Measurements from ENCODE around the gene HSPG2.
"Not testable (repeated sequence)": the region's sequence is repeated elsewhere in the genome, so short reads cannot be mapped to it uniquely, and the experiment has no call there.

HSPG2 gene

GRCh38 chr1:21935393-21935804 is 1.7 kb downstream of the HSPG2 start:
- in situ Hi-C loops (cut with MboI; ENCODE audit: low sequenced_read_pairs), result no loop called here

GRCh38 chr1:21933397-21934248 is 3.5 kb downstream of the HSPG2 start:
- in situ Hi-C loops (cut with MboI; ENCODE audit: low sequenced_read_pairs), result no loop called here

GRCh38 chr1:21932127-21932526 is 5.0 kb downstream of the HSPG2 start:
- in situ Hi-C loops (cut with MboI; ENCODE audit: low sequenced_read_pairs), result no loop called here

GRCh38 chr1:21931171-21932093 is 5.7 kb downstream of the HSPG2 start:
- in situ Hi-C loops (cut with MboI; ENCODE audit: low sequenced_read_pairs), result no loop called here

- in situ Hi-C loops (cut with MboI; ENCODE audit: low sequenced_read_pairs), result no loop called here
Measured at GRCh38 chr1:21930629-21931170, 6.4 kb downstream of the HSPG2 start.

GRCh38 chr1:21930080-21930571 is 7.0 kb downstream of the HSPG2 start:
- in situ Hi-C loops (cut with MboI; ENCODE audit: low sequenced_read_pairs), result no loop called here

GRCh38 chr1:21927533-21928237 is 9.4 kb downstream of the HSPG2 start:
- in situ Hi-C loops (cut with MboI; ENCODE audit: low sequenced_read_pairs), result no loop called here

- in situ Hi-C loops (cut with MboI; ENCODE audit: low sequenced_read_pairs), result no loop called here
Measured at GRCh38 chr1:21926814-21927532, 10.1 kb downstream of the HSPG2 start.

- in situ Hi-C loops (cut with MboI; ENCODE audit: low sequenced_read_pairs), result no loop called here
Measured at GRCh38 chr1:21926065-21926464, 11.0 kb downstream of the HSPG2 start.

GRCh38 chr1:21925334-21925940 is 11.7 kb downstream of the HSPG2 start:
- in situ Hi-C loops (cut with MboI; ENCODE audit: low sequenced_read_pairs), result no loop called here

GRCh38 chr1:21924503-21925005 is 12.6 kb downstream of the HSPG2 start:
- in situ Hi-C loops (cut with MboI; ENCODE audit: low sequenced_read_pairs), result no loop called here

- in situ Hi-C loops (cut with MboI; ENCODE audit: low sequenced_read_pairs), result no loop called here
Measured at GRCh38 chr1:21922090-21923013, 14.8 kb downstream of the HSPG2 start.

- in situ Hi-C loops (cut with MboI; ENCODE audit: low sequenced_read_pairs), result no loop called here
Measured at GRCh38 chr1:21921100-21921875, 15.8 kb downstream of the HSPG2 start.

GRCh38 chr1:21919520-21919919 is 17.6 kb downstream of the HSPG2 start:
- in situ Hi-C loops (cut with MboI; ENCODE audit: low sequenced_read_pairs), result no loop called here

- in situ Hi-C loops (cut with MboI; ENCODE audit: low sequenced_read_pairs), result not testable (repeated sequence)
Measured at GRCh38 chr1:21917239-21917631, 19.9 kb downstream of the HSPG2 start.

- in situ Hi-C loops (cut with MboI; ENCODE audit: low sequenced_read_pairs), result no loop called here
Measured at GRCh38 chr1:21916447-21917238, 20.5 kb downstream of the HSPG2 start.
